HG02763 (cell line): ENCODE data around the gene PTPRF.
"Not testable (repeated sequence)": the region's sequence is repeated elsewhere in the genome, so short reads cannot be mapped to it uniquely, and the experiment has no call there.

ENCODE experiments used
- ATAC-seq: cut with Tn5 transposase; IDR thresholded peaks from one replicate; pipeline ENCODE4 v1.9.1; 2021; ENCODE audit warnings: mild to moderate bottlenecking, moderate library complexity; ENCODE audit not compliant: unreplicated experiment

The PTPRF gene

GRCh38 chr1:43620956-43621355 is 90.3 kb downstream of the PTPRF start:
- no peak for ATAC-seq

GRCh38 chr1:43621386-43621785 is 90.7 kb downstream of the PTPRF start:
- ATAC-seq: no peak

- no peak for ATAC-seq
These were observed 91.2 kb downstream of the PTPRF start for GRCh38 chr1:43621861-43622260.

- ATAC-seq: no peak
These were observed 91.8 kb downstream of the PTPRF start for GRCh38 chr1:43622471-43622870.

- no peak for ATAC-seq
These were observed 92.5 kb downstream of the PTPRF start for GRCh38 chr1:43622901-43623780.

- no peak for ATAC-seq
These were observed 94.5 kb downstream of the PTPRF start for GRCh38 chr1:43625063-43625780.

- ATAC-seq: no peak
These were observed 101.5 kb downstream of the PTPRF start for GRCh38 chr1:43632135-43632670.

- no peak for ATAC-seq
These were observed 104.0 kb downstream of the PTPRF start for GRCh38 chr1:43634721-43635120.

GRCh38 chr1:43636006-43636641 is 105.4 kb downstream of the PTPRF start:
- ATAC-seq: no peak

GRCh38 chr1:43637267-43637666 is 106.6 kb downstream of the PTPRF start:
- no peak for ATAC-seq

GRCh38 chr1:43638381-43638780 is 107.7 kb downstream of the PTPRF start:
- not testable (repeated sequence) for ATAC-seq

GRCh38 chr1:43639976-43640794 is 109.5 kb downstream of the PTPRF start:
- ATAC-seq: no peak

GRCh38 chr1:43644558-43644957 is 113.9 kb downstream of the PTPRF start:
- ATAC-seq: no peak

- no peak for ATAC-seq
These were observed 114.8 kb downstream of the PTPRF start for GRCh38 chr1:43645461-43645860.

GRCh38 chr1:43647331-43647730 is 116.6 kb downstream of the PTPRF start:
- not testable (repeated sequence) for ATAC-seq

- ATAC-seq: no peak
These were observed 117.7 kb downstream of the PTPRF start for GRCh38 chr1:43648221-43648847.

GRCh38 chr1:43648876-43649477 is 118.3 kb downstream of the PTPRF start:
- no peak for ATAC-seq

- ATAC-seq: peak; percentile 57
These were observed 119.8 kb downstream of the PTPRF start for GRCh38 chr1:43650310-43651085.

- ATAC-seq: no peak
These were observed 120.5 kb downstream of the PTPRF start for GRCh38 chr1:43651188-43651587.
